AG09309 (cell line): ENCODE results near the gene RFT1.

ENCODE experiments used
- DNase-seq: peaks from one replicate; pipeline ENCODE4 v3.0.0-alpha.2; 2010; ENCODE audit warnings: low read depth
- H3K4me3 ChIP-seq: 2 replicates; pipeline ENCODE4 v1.5.1; 2011; ENCODE audit warnings: mild to moderate bottlenecking, low read depth, low read length, moderate library complexity; ENCODE audit not compliant: control insufficient read depth
- TF ChIP-seq, protein P1 (sequence below): IDR thresholded peaks from 2 replicates; pipeline ENCODE4 v1.5.1; 2011; ENCODE audit warnings: mild to moderate bottlenecking, low read depth, low read length, inconsistent platforms; ENCODE audit not compliant: insufficient read depth, control insufficient read depth; ENCODE audit errors: missing control alignments

RFT1 gene

DNA sequence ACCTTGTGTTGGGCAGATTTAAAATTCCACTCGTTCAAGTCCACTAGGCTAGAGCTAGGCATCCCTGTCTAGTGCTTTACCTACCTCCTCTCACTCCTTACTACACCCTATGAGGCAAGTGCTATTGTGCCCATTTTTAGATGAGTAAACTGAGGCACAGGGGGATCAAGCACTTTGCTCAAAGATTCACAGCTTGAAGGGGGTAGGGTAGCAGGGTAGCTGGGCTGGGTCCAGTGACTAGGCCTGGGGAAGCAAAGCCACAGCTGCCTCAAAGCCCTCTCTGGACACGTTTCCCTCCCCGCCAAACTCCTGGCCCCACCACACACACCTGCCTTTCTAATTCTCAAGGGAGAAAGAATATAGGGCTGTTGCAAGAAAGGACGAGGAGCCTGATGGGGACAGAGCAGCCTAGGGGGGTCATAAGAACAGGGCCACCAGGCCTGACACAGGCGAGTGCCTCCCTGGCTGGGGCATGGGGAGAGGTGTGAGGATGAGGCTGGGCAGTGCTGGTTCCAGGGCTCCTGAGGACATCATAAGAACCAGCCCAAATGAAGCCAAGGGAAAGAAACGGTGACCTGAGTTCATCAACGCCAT lies 49.5 kb downstream of the RFT1 start:
- H3K4me3 ChIP-seq = no peak overlapping the region
- DNase-seq = no peak
- TF ChIP-seq, protein P1, sequence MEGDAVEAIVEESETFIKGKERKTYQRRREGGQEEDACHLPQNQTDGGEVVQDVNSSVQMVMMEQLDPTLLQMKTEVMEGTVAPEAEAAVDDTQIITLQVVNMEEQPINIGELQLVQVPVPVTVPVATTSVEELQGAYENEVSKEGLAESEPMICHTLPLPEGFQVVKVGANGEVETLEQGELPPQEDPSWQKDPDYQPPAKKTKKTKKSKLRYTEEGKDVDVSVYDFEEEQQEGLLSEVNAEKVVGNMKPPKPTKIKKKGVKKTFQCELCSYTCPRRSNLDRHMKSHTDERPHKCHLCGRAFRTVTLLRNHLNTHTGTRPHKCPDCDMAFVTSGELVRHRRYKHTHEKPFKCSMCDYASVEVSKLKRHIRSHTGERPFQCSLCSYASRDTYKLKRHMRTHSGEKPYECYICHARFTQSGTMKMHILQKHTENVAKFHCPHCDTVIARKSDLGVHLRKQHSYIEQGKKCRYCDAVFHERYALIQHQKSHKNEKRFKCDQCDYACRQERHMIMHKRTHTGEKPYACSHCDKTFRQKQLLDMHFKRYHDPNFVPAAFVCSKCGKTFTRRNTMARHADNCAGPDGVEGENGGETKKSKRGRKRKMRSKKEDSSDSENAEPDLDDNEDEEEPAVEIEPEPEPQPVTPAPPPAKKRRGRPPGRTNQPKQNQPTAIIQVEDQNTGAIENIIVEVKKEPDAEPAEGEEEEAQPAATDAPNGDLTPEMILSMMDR = no peak

DNA sequence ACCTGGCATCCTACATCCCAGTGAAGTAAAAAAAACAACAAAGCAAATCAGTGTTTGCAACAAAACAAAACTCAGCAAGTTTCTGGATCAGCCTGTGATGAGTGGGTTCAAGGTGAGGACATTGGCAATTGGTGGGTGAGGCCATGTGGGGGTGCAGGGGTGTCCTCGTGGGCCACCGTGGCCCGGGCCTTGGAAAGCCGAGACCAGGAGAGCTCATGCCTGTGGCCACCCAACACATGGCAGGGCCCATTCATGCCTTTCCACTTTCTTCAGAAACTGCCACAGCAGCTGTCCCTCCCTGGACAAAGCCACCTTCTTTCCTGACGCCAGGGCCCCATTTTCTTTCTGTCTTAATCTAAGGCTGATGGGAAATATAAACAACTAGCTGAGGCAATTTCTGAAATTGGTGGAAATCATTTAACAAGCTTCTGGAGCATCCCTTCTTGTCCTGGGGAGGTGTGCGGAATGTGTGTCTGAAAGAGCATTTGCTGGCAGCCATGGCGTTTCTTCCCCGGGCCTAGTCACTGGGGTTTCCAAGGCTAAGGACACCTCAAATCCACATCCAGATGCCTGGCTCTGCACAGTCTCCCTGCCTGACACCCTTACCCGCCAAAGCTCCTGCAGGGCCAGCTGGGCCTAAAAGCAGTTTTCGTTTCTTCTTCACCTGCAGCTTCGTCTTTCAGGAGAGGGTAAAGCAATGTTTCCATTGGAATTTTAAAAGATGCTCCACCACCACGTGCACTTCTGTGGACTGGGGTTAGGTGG lies 50.3 kb downstream of the RFT1 start:
- no peak overlapping the region for H3K4me3 ChIP-seq
- TF ChIP-seq, protein P1 = no peak
- no peak for DNase-seq

DNA sequence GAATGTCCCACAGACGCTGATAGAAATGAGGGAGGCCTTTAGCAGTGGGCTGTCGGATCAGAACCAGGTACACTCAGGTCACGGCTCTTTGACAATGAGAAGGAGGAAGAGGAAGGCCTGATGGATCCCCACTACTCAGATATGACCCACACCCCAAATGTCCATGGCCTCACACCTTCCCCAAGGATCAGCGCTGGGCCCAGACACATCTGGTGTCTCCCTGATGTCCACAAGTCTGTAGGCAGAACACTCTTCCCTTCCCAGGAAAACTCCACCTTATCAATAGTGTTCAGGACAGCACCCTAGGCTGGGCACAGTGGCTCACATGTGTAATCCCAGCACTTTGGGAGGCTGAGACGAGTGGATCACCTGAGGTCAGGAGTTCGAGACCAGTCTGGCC lies 51.1 kb downstream of the RFT1 start:
- TF ChIP-seq, protein P1 = no peak
- no peak for DNase-seq

DNA sequence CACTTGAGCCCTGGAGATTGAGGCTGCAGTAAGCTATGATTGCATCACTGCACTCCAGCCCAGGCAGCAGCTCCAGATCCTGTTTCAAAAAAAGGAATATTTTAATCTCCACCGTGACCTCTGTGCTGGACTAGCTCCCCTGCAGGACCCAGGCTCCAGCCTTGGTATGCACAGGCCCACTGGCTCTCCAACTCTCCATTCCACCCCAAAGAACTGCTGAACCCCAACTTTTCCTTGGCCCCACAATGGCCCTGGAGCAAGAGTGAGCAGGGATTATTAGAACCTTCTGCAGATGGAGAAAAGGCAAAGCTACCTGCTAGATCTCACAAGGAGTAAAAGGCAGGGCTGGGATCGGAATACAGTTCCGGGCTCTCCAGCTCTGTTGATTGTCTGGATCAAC lies 51.6 kb downstream of the RFT1 start:
- TF ChIP-seq, protein P1 = no peak
- no peak for DNase-seq
- H3K4me3 ChIP-seq = no peak overlapping the region

More for the DNA sequence above, 51.1 kb downstream of the RFT1 start:
- H3K4me3 ChIP-seq = no peak overlapping the region

DNA sequence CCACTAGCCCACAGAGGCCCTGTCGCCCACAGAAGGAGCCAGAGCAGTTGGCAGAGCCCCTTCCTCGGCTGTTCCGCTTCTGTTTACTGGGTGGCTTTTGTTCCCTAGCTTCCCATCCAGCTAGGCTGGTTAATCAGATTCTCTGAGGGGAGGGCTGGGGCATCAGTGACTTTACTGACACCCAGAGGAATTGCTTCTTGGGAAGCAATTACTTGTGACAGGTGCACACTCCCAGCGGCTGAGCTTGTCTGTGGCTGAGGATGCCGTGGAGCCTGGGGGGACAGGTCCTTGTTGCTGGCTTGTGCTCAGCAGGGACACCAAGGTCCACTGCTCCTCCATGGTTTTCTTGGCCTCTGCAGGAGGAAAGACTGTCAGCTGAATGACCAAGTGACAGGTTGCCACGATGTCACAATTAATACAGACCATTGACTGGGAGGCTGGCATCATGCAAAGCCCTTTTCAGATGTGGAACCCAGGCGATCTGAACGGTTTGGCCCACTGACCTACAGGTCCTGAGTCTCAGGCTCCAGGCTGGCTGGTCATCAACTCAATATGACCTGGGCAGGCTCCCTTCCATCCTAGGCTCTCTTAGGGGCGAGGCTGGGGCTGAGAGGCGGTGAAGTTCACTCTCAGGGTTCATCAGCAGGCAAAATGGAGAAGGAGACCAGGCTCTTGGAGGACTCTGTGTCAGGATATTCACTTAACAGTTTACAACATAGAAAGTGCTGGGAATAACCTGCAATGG lies 52.6 kb downstream of the RFT1 start:
- DNase-seq = no peak

DNA sequence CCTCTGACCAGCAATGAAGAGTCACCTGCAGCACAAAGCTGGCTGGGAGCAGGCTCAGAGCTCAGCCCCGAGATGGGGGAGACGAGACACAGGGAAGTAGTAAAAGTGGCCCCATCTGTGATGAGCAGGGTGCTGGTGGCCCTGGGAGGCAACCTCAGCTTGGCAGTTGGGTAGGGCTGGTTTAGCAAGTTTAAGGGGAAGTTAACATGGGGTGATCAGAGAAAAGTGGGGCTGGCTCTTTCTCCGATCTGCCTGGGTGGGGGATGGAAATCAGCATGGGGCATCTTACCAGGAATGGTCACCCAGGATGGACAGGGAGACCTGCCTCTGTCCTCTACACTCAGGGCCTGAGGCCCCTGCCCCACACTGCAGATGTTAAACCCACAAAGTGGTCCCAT lies 54.5 kb downstream of the RFT1 start:
- TF ChIP-seq, protein P1 = no peak
- DNase-seq = no peak
- H3K4me3 ChIP-seq = no peak overlapping the region

More for the DNA sequence above, 52.6 kb downstream of the RFT1 start:
- H3K4me3 ChIP-seq = no peak overlapping the region
- TF ChIP-seq, protein P1 = no peak
